MM.1S (cell line): Measurements from ENCODE around the gene ZNF474.

Source experiments
- EZH2 ChIP-seq: fragments of 300-600 bp; sonication (generic); optimal IDR thresholded peaks from 2 replicates; pipeline ENCODE3; 2017; ENCODE audit warnings: low read depth, mild to moderate bottlenecking, antibody characterized with exemption, low read length, mixed read lengths
- TF ChIP-seq, protein P1 (sequence below): fragments of 300-600 bp; sonication (generic); IDR thresholded peaks from 2 replicates; pipeline ENCODE4 v1.5.1; 2016; ENCODE audit warnings: antibody characterized with exemption, low read length, mixed read lengths

DNA sequence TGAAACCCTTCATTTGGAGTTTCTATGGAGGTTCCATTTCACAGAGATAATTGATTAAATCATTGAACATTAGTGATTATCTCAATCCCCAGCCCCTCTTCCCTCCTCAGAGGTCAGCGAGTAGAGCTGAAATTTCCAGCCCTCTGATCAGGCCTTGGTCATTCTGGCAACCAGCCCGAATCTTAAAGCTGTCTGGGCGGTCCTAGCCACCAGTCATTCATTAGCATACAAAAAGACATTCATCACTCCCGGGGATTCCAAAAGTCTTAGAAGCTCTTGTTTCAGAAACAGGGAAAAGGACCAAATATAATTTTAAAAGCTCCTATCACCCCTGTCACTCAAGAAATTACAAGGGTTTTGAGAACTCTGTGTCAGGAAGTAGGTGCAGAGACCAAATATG is 41.3 kb downstream of the ZNF474 start:
- TF ChIP-seq EZH2 = no peak
- TF ChIP-seq, protein P1, sequence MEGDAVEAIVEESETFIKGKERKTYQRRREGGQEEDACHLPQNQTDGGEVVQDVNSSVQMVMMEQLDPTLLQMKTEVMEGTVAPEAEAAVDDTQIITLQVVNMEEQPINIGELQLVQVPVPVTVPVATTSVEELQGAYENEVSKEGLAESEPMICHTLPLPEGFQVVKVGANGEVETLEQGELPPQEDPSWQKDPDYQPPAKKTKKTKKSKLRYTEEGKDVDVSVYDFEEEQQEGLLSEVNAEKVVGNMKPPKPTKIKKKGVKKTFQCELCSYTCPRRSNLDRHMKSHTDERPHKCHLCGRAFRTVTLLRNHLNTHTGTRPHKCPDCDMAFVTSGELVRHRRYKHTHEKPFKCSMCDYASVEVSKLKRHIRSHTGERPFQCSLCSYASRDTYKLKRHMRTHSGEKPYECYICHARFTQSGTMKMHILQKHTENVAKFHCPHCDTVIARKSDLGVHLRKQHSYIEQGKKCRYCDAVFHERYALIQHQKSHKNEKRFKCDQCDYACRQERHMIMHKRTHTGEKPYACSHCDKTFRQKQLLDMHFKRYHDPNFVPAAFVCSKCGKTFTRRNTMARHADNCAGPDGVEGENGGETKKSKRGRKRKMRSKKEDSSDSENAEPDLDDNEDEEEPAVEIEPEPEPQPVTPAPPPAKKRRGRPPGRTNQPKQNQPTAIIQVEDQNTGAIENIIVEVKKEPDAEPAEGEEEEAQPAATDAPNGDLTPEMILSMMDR = no peak
